Epithelial cell of proximal tubule (primary cell): ENCODE data around the gene ACAP3. TPM values are rescaled to one million over a fixed set of nuclear protein-coding genes. Genes with fewer than 3 reads are reported as not detected.

Source experiments
- DNase-seq: peaks from one replicate; pipeline ENCODE4 v3.0.0-alpha.2; 2011; ENCODE audit warnings: low read depth
- H3K4me3 ChIP-seq: 2 replicates; pipeline ENCODE4 v1.5.1; 2011; ENCODE audit warnings: low read depth, mild to moderate bottlenecking, low read length
- total RNA-seq: library from RNA; depleted of rRNA; stranded (reverse); fragments of >200 nt; gene quantifications from 2 replicates; pipeline ENCODE4 v1.2.3, GENCODE V29; 2015
- TF ChIP-seq, protein P1 (sequence below): conservative IDR thresholded peaks from 2 replicates; pipeline ENCODE4 v1.5.1; 2012; ENCODE audit warnings: low read depth, mild to moderate bottlenecking, low read length

ACAP3 gene
- total RNA-seq, 1 donor from 2014 or later: 29.1 TPM

DNA sequence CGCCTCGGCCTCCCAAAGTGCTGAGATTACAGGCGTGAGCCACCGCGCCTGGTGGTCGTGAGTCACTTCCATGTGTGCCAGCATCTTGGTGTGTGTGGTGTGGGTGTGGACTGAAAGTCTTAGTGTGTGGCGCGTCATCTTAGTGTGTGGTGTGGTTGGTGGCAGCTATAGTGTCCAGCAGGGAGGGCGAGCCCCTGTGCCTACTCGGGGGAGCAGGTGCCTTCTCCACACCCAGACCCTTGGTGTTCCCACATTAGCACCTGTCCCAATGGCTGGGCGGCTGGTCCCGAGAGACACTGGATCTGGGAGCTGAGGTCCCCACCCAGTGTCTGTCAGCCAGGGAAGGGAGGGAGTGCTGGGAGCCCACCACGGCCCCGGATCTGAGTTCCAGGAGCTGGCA lies 24.7 kb downstream of the ACAP3 start:
- TF ChIP-seq, protein P1, sequence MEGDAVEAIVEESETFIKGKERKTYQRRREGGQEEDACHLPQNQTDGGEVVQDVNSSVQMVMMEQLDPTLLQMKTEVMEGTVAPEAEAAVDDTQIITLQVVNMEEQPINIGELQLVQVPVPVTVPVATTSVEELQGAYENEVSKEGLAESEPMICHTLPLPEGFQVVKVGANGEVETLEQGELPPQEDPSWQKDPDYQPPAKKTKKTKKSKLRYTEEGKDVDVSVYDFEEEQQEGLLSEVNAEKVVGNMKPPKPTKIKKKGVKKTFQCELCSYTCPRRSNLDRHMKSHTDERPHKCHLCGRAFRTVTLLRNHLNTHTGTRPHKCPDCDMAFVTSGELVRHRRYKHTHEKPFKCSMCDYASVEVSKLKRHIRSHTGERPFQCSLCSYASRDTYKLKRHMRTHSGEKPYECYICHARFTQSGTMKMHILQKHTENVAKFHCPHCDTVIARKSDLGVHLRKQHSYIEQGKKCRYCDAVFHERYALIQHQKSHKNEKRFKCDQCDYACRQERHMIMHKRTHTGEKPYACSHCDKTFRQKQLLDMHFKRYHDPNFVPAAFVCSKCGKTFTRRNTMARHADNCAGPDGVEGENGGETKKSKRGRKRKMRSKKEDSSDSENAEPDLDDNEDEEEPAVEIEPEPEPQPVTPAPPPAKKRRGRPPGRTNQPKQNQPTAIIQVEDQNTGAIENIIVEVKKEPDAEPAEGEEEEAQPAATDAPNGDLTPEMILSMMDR: no peak
- H3K4me3 ChIP-seq: no peak overlapping the region
- DNase-seq: no peak

DNA sequence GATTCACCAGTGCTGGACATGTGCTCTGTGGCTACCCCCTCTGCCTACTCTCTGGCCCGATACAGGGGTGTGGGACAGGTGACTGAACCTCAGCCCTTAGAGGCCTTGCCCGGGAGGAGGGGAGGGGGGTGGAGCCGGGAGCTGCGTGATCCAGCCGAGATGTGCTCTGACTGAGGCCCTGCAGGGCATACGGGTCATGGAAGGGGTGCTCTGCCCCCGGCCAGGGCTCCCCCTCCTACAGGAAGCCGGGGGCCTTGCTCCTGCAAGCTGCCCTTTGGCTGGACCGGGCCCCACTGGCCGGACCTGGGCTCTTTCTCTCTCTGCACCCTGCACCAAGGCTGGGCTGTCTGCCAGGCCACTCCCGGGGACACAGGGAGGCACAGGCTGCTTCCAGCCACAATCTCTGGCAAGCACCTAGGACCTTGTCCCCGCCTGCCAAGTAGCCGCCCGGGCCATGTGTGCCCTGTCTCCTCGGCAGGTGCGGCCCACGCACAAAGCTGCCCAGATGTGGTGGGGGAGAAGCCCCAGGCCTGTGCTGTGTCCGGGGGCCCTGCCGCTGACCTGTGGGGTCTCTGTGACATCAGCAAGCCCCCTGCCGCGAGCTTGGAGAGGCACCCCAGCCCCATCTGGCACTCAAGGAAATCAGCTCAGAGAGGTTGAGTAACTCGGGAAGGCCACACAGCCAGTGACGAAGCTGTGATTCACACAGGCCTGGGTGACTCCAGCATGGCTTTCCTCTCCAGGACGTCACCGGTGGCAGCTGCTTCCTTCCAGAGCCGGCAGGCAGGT lies 26.0 kb downstream of the ACAP3 start:
- no peak for DNase-seq
- no peak overlapping the region for H3K4me3 ChIP-seq
- TF ChIP-seq, protein P1: no peak

DNA sequence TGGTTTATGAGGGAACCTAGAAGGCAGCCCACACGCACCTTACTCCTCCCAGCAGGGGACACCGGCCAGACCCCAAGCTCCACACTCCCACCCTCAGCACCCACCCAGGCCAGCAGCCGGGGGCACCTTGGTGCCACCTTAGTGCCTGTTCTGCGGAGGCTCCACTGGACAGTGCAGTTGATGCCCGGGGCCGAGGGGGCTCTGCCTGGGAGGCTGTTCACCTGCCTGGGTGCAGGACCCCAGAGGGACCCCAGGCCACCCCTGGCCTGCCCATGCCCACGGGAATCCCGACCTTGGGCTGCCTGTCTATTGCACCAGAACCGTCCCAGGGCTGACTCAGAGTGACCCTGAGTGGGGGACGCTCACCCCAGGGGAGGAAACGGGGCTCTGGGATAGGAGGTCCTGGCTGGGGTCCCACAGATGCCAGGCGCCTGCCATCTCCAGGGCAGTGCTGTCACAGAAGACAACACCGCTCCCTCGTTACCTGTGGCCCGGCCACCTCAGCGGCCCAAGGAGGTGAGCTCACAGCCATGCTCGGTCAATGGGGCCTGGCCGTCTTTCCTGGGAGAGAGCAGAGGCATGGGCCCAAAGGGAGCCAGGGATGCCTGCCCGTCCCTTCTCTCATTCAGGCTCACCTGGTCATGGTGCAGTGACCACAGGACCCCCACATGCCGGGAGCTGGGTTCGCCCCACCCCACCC lies 26.8 kb downstream of the ACAP3 start:
- TF ChIP-seq, protein P1: no peak

DNA sequence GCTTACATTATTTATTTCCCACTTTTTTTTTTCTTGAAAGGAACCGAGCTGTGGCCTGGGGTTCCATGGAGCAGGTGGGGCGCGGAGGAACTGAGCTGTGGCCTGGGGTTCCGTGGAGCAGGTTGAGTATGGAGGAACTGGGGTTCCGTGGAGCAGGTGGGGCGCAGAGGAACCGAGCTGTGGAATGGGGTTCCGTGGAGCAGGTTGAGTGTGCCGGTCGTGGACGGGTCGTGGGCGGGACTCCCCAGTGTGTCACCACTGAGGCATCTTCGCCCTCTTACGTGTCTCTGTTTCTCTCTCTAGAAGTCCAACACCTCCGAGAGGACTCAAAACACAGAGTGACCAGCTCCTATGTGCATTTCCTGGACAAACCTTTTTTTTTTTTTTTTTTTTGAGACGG lies 28.7 kb downstream of the ACAP3 start:
- TF ChIP-seq, protein P1: no peak
- no peak for DNase-seq
- H3K4me3 ChIP-seq: no peak overlapping the region

More for the DNA sequence above, 26.8 kb downstream of the ACAP3 start:
- no peak for DNase-seq
- H3K4me3 ChIP-seq: no peak overlapping the region

DNA sequence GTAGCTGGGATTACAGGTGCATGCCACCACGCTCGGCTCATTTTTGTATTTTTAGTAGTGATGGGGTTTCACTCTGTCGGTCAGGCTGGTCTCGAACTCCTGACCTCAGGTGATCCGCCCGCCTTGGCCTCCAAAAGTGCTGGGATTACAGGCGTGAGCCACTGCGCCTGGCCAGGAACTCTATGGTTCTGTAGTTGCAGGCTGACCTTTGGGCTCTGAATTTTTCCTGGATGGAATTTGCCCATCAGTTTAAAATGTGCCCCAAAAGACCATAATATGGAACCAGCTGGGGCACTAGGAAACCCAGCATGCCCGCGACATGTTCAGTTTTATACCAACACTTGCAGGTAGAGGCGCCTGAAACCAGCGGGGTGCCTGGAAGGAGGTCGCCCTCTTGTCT lies 29.1 kb downstream of the ACAP3 start:
- H3K4me3 ChIP-seq: no peak overlapping the region
- no peak for DNase-seq
- TF ChIP-seq, protein P1: no peak

DNA sequence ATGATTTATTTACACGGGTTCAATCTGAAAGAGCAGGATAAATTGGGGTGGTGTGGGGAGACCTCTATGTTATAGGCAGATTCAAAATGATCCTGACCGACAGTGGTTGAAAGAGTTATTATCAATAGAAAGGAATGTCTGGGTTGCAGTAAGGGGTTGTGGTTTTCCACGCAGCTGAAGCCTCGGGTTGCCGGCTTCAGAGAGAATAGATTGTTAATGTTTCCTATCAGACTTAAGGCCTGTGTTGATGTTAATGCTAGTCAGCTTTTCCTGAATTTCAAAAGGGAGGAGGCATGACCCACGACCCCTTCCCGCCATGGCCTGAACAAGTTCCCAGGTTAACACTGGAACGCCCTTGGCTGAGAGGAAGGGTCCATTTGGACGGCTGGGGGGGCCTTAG lies 31.9 kb downstream of the ACAP3 start:
- DNase-seq: no peak
- TF ChIP-seq, protein P1: no peak
- no peak overlapping the region for H3K4me3 ChIP-seq

DNA sequence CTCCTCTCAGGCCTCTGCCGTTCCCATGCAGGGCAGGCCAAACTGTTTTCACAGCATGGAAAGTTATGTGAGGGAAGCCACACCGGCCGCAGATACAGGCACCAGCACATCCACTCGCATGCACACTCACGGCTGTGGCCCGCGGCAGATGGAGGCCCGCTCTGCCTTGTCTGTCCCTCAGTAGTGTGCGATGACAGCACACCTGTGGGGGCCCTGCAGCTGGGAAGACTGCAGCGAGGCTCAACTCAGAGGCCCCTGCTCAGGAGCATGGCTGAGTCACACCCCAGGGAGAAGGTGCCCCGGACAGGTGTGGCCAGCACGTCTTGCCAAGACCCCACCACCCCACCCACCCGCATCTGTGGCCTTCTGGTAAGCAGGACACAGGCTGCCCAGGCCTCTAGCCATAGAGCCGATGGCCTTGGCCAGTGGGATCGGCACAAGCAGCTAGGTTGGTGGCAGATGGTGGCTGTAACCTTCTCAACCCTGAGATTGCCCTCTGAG lies 32.7 kb downstream of the ACAP3 start:
- TF ChIP-seq, protein P1: no peak
- DNase-seq: no peak
- H3K4me3 ChIP-seq: peak overlapping the region; percentile 73
